ENCODE measurements around the gene KLK6.
"Not testable (repeated sequence)": the region's sequence is repeated elsewhere in the genome, so short reads cannot be mapped to it uniquely, and the experiment has no call there.

Gene KLK6

DNA sequence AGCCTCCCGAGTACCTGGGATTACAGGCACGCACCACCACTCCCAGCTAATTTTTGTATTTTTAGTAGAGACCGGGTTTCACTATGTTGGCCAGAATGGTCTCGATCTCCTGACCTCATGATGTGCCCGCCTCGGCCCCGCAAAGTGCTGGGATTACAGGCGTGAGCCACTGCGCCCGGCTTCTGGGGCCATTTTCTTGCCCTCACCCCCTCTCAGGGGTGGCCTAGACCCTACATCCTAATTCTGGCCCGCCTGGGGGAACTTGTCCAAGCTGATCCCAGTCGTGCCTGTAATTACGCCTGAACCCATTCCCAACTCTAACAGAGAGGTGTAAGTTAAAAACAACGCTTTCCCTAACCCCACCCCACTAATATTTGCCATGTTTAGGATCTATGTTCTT, 15.0 kb upstream of the KLK6 start:
- DNase-seq, result not testable (repeated sequence)

DNA sequence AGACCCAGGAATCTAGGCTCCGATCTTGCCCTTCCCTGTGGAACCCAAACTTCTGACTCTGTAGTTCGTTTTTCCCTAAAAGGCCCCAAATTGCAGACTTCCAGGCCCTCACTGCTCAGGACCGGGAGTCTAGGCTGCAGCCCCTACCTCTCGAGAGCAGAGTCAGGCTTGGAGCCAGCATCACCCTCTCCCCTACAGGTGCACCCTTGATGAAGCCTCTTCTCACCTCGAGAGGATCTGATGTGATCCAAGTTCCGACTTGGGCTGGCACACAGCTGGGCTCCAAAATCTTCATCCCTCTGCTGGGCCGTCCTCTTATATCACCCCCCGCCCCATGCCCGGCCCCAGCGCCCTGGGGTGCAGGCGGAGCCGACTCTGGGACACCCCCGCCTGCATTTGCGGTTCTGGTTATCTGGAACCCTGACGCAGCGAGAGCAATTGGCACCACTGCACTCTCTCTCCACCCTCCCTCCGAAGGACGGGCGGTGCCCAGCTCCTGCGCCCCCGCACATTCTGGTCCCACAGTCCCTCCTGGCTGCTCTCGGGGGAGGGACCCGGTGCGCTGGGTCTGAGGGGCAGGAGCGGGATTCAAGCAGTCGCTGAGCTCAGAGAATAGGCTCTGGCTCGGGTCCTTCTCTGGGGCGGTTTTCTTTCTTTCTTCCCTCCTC, 14.4 kb upstream of the KLK6 start, which contains the start of gene KLK7:
TSS of gene KLK7 (minus strand) at position 293 of the 668 bp plus-strand sequence. CDS start 1,518 bp downstream, outside the sequence.
- DNase-seq, result no peak

DNA sequence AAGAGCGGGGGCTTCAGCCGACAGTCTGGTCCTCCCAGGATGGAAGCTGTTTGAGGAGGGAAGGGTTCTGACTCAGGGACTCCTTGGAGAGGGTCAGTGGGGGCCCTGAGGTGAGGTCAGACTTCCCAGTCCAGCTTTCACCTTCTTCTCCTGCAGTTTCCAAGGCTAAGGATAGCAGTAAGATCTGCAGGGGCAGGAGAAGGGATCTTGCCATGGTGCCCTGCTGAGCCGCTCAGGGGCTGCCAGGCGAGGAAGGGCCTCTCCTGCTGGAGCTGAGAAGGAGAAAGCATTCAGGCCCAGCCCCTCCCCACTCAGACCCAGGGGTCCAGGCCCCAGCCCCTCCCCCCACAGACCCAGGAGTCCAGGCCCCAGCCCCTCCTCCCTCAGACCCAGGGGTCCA, 12.8 kb upstream of the KLK6 start:
- no peak for DNase-seq

DNA sequence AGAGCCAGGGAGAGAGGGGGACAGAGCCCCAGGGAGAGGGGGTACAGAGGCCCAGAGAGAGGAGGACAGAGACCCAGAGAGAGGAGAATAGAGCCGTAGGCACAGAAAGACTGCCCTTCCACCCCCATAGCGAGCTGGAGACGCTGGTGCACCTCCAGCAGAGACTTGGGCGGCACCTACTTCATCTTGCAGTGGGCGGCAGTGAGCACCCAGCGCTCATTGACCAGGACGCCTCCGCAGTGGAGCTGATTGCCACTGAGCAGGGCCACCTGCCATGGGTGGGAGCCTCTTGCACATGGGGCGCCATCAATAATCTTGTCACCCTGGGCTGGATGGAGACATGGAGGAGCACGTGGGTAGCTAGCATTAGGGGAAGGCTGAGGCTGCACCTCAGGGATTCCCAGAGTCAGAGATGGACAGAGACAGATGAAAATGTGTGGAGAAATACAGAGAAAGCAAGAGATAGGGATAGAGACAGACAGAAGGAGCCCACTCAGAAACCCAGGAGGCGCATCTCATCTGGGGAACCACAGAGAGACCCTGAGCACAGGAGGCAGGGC, 12.3 kb upstream of the KLK6 start:
- no peak for DNase-seq

DNA sequence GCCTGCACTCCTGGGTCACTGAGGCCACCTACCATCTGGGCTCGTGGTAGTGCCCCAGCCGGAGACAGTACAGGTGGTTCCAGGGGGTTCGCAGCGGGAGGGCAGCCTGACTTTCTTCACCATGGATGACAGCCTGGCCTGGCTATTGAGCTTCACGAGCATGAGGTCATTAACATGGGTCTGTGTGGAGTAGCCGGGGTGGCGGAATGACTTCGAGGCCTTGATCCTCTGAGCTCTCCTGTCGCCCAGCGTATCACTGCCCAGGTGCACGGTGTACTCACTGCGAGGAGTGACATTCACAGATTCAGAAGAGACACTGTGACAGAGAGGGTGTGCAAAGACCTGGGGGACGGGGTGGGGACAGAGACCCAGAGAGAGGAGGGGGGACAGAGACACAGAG, 10.8 kb upstream of the KLK6 start:
- no peak for DNase-seq

DNA sequence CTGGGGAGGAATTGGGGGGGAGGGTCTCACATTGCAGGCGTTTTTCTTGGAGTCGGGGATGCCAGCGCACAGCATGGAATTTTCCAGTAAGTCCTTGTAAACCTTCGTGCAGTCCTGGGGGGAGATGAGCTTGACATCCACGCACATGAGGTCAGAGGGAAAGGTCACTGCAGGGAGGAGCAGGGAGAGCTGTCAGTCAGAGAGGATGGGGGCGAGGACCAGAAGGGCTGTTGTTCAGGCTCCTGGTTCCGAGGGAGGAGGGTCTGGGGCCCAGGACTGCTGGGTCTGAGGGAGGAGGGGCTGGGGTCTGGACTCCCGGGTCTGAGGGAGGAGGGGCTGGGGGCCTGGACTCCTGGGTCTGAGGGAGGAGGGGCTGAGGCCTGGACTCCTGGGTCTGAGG, 10.4 kb upstream of the KLK6 start:
- DNase-seq, result no peak

DNA sequence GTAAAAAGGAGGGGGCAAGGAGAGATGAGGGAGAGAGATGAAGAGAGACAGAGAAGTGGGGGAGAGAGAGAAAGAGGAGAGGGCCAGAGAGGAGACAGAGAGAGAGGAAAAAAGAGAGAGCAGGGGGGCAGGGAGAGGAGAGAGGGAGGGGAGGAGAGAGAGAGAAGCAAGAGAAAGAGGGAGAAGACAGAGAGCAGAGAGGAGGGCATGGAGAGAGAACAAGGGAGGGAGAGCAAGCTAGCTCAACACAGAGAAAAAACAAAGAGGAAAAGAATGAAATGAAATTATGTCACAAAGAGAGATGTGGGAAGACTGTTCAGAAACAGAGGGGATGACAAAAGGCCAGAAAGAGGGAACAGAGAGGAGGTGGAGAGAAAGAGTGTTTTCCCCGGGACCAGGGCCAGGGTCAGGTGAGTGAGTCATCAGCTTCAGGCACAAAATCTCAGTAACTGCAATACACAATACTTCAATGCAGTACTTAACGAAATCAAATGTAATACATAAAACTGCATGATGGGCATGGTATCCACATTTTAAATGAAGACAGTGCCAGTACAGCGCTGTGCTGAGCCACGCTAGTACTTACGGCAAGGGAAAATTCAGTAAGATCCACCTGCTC, 9.5 kb upstream of the KLK6 start:
- no peak for DNase-seq

DNA sequence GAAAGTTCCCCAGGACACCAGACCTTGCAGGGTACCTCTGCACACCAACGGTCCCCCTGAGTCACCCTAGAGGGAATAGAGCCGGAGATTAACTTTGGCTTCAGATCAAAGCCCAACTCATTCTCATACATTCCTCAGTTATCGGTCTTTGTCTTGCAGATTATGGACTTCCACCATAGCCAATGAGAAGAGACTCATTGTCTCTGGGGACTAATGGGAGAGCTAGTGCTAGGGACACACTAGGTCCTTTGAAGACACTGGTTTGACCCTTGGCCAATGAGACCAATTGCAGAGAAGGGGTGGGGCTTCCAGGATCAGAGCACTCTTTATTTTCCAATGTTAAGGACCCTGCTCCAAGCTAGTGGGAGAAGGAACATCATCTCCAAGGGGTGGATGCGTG, 8.2 kb upstream of the KLK6 start:
- DNase-seq, result no peak

DNA sequence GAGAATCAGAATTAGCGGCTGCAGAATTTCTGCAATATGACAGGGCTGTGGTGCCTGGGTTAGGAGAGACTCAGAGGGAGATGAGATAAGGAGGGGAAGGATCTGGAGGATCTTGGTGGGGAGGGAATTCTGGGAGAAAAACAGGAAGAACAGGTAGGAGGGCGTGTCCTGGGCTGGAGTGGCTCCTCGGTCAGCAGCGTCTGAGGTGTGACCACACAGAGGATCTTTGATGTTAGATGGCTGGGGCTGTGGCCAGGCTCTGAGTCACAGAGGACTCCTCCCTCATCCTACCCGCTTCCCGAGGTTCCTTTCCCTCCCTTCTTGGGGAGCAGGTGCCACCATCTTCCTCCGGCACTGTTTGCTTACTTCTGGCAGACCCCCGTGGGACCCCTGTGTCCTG, 6.4 kb upstream of the KLK6 start:
- DNase-seq, result no peak

DNA sequence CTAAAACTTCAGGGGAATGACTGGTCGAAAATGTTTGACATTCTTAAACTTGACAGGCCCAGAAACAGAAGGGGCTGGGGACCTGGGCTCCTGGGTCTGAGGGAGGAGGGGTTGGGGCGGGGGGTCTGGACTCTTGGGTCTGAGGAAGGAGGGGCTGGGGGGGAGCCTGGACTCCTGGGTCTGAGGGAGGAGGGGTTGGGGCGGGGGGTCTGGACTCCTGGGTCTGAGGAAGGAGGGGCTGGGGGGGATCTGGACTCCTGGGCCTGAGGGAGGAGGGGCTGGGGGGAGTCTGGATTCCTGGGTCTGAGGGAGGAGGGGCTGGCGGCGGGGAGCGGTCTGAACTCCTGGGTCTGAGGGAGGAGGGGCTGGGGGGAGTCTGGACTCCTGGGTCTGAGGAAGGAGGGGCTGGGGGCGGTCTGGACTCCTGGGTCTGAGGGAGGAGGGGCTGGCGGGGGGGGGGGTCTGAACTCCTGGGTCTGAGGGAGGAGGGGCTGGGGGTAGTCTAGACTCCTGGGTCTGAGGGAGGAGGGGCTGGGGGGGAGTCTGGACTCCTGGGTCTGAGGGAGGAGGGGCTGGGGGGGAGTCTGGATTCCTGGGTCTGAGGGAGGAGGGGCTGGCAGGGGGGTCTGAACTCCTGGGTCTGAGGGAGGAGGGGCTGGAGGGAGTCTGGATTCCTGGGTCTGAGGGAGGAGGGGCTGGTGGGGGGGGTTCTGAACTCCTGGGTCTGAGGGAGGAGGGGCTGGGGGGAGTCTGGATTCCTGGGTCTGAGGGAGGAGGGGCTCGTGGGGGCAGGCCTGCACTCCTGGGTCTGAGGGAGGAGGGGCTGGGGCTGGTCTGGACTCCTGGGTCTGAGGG, 5.5 kb upstream of the KLK6 start:
- no peak for DNase-seq

DNA sequence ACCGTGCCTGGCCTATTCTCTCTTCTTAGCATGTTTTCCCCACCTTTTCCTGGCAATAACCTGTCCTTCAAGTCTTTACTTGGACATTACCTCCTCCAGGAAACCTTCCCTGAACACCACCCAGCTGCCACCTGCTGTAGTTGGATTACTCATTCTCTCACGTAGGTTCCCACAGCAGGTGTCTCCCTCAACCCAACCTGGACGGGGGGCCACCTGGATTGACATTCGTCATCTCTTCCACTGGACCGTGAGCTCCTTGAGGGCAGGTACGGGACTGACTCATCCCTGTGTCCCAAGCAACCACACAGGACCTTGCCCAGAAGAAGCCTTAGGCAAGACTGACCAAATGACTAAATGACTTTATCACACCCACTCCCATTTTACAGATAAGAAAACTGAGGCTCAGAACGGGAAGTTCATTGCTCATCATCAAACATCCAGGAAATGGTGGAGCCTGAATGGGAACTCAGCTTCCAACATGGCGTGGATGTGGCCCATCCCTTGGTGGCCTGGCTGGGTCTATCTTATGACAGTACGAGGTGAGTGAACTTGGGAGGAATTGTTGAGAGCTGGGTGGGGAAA, 3.5 kb upstream of the KLK6 start:
- no peak for DNase-seq

DNA sequence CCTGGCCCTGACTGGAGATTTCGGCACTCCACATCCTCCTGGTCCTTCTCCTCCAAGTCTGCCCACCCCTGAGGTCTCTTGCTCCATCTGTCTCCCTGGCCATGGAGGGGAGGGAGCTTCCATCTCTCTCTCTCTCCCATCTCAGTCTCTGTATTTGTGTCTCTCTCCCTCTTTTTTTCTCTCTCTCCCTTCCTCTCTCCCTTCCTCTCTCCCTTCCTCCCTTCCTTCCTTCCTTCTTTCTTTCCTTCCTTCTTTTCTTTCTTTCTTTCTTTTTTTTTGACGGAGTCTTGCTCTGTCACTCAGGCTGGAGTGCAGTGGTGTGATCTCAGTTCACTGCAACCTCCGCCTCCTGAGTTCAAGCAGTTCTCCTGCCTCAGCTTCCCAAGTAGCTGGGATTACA, 419 bp upstream of the KLK6 start:
- not testable (repeated sequence) for DNase-seq

DNA sequence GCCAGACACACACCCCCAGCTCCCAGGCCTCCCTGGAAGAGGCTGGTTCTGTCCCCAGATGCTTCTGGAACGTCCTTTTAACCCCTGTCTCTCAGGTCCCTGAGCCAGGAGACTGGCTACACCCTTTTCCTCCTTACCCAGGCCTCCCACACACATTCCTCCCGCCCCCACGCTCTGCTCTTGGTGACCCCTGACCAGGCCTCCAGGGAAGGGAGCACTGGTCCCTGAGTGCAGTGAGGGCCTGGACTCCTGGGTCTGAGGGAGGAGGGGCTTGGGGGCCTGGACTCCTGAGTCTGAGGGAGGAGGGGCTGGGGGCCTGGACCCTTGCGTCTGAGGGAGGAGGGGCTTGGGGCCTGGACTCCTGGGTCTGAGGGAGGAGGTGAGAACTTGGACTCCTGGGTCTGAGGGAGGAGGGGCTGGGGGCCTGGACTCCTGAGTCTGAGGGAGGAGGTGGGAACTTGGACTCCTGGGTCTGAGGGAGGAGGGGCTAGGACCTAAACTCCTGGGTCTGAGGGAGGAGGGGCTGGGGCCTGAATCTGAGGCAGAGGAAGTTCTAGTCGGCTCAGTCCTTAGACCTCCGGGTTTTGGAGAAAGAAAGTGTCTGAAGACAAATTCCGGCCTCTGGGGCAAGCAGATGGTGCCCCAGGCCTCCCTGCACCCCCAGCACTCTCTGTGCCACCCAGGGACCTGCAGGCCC, 527 bp downstream of the KLK6 start:
- DNase-seq, result no peak

DNA sequence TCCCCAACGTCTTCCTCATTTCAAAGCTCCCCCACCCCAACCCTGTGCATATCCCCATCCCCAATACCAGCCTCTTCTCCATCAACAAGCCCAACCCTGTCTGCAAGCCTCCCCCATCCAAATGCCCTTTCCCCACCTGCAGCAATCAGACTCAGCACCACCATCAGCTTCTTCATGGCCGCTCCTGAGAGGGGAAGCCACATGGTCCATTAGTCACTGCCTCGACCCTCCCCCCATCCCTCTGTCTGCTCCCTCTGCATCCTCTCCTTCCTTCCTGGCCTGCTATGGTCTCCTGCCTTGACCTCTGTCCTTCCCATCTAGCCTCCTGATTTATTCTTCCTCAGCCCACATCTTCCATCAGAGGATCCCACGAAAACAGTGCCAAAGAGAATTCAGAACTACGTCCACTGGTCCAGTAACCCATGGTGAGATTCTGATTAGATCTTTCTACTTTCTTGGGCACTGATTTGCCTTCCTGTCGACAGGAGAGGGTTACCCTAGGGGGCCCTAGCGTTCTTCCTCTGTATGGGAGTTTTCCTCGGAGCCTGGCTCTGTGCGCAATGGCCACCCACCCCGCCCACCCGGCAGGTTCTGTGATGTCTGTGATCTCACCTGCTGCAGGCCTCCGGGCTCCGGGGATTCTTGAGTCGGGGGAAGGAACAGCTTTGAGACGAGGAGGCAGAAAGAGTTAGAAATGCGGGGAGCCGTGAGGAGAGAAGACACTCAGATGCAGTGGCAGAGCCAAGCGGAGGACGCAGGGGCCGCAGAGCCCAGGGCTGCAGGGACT, 1.3 kb downstream of the KLK6 start:
- DNase-seq, result no peak

DNA sequence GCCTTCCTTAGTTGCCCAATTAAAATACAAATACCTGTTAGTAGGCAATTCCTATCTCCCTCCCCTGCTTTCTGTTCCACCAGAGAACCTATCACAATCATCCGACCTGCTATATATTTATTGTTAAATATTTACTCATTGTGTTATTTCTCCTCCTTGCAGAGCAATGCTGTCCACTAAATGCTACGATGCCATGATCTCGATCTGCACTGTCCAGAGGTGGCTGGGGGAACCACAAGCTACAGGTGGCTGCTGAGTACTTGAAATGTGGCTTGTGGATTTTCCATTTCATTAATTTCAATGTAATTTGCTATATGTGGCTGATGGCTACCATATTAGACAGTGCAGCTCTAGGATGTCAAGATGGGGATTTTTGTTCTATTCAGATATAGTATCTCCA, 5.1 kb downstream of the KLK6 start:
- DNase-seq, result no peak

DNA sequence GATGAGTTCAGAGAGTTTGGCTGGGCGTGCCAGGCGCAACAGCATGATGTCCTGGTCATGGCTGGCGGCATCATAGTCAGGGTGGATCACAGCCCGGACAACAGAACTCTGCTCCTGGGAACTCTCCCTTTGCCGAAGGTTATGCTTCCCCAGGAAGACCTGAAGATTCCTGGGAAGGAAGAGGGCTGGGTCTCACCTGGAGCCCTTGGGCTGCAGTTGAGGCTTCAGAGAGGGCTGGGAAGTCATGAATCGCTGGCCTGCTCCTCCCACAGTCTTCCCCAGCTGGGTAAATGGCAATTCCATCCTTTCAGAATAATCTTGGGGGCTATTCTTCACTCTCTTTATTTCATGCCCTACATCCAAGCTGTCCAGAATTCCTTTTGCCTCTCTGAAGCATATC, 6.0 kb downstream of the KLK6 start:
- DNase-seq, result no peak

DNA sequence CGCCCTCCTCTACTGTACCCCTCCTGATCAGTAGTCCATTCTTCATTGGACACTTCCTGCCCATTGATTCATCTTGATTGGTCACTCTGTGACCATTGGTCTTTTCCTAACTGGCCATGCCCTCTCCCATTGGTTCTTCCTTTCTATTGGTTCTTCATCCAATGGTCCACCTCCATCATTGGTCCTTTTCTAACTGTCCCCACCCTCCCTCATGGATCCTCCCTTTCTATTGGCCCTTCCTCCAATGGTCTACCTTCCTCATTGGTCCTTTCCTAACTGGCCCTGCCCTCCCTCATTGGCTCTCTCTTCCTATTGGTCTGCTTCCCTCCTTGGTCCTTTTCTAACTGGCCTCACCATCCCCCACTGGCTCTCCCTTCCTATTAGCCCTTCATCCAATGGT, 7.1 kb downstream of the KLK6 start:
- no peak for DNase-seq

DNA sequence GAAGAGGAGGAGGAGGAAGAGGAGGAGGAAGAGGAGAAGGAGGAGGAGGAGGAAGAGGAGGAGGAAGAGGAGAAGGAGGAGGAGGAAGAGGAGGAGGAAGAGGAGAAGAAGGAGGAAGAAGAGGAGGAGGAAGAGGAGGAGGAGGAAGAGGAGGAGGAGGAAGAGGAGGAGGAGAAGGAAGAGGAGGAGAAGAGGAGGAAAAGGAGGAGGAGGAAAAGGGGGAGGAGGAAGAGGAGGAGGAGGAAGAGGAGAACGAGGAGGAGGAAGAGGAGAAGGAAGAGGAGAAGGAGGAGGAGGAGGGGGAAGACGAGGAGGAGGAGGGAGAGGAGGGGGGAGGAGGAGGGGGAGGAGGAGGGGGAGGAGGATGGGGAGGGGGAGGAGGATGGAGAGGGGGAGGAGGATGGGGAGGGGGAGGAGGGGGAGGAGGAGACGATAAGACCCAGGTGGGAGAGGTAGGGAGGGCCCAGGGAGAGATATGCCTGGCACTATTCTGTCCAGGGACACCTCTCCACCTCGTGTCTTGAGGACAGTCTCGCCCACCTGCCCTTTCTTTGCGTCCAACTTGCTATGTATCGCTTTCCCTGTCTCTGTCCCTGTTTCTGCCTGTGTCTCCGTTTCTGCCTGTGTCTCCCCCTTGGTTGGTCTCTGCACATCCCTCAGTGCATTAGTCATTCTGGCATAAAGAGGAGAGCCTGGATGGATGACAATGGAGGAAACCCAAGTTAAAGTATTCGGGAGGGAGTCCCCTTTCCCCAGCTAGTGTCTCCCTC, 9.5 kb downstream of the KLK6 start:
- DNase-seq, result no peak

DNA sequence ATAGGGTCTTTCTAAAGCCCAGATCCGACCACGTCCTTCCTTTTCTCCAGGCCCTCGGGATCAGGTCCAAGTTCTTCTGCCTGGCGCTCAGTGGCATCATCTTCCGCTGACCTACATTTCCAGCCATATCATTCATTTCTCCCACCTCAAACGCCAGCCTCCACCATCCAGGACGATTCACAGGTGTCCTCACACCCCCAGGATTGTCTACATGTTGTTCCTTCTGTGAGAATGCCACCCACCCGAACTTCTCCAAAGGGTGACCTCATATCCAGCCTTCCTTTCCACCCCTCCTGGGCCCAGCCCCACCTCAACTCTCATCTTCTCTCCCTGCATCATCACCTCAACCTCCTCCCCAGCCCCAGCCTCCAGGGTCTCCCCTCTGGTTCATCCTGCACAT, 11.8 kb downstream of the KLK6 start:
- DNase-seq, result no peak

DNA sequence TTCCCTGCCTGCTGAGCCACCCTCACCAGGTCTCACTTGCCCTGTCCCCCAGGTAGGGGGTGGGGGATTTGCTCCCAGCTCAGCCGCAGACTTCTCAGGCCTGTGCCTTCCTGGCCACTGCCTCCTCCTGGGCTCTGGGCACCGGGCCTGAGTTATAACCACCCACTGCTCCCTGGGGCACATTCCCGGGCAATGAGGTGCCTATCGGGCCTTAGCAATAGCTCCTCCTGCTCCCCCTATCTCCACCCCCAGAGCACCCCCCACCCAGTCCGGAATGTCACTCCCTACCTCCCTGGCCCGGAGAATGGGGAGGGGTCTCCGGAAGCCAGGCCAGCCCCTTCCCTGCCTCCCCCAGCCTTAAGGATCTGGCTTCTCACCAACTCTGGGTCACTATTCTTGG, 16.5 kb downstream of the KLK6 start, which contains the start of gene KLK5:
TSS of gene KLK5 (minus strand) at position 129 of the 400 bp plus-strand sequence. CDS start 381 bp downstream, outside the sequence.
- DNase-seq, result no peak

DNA sequence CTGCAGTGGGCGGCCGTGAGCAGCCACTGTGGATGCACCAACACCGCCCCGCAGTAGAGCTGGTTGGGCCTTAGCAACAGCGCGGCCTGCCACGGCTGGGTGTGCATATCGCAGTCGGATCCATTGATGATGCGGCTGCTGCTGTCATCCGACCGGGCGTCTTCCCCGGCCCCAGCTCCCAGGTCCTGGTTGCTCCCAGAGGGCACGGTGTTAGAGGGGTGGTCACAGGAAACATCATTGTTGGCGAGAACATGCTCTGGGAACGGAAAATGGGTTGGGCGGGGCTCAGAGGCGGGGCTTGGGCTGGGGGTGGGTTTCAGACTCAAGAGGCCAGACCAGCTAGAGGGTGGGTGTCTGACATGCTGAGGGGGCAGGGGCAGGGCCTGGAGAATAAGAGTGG, 19.5 kb downstream of the KLK6 start:
- DNase-seq, result no peak
